Choroid plexus epithelial cell (primary cell): ENCODE measurements around the gene HTT-AS.

Experiments
- DNase-seq: peaks from one replicate; pipeline ENCODE4 v3.0.0-alpha.2; 2010; ENCODE audit warnings: low read depth
- H3K4me3 ChIP-seq: 2 replicates; pipeline ENCODE4 v1.5.1; 2011; ENCODE audit warnings: low read depth, mild to moderate bottlenecking, control low read depth, low read length, moderate library complexity
- CTCF ChIP-seq: conservative IDR thresholded peaks from 2 replicates; pipeline ENCODE4 v1.5.1; 2011; ENCODE audit warnings: low read depth, mild to moderate bottlenecking, control low read depth, inconsistent platforms, low read length, moderate library complexity

HTT-AS gene

GRCh38 chr4:3030566-3031356 lies 43.6 kb downstream of the HTT-AS start:
- no peak overlapping the region for H3K4me3 ChIP-seq
- no peak for TF ChIP-seq CTCF
- no peak for DNase-seq

- TF ChIP-seq CTCF: no peak
- DNase-seq: no peak
- H3K4me3 ChIP-seq: no peak overlapping the region
Observed at GRCh38 chr4:3029464-3029863, 44.9 kb downstream of the HTT-AS start.

- DNase-seq: no peak
- TF ChIP-seq CTCF: no peak
- no peak overlapping the region for H3K4me3 ChIP-seq
Observed at GRCh38 chr4:3026540-3026939, 47.8 kb downstream of the HTT-AS start.

GRCh38 chr4:3025881-3026280 lies 48.5 kb downstream of the HTT-AS start:
- H3K4me3 ChIP-seq: no peak overlapping the region
- DNase-seq: no peak
- TF ChIP-seq CTCF: no peak

- no peak overlapping the region for H3K4me3 ChIP-seq
- no peak for TF ChIP-seq CTCF
- DNase-seq: no peak
Observed at GRCh38 chr4:3022651-3023050, 51.7 kb downstream of the HTT-AS start.

GRCh38 chr4:3022112-3022511 lies 52.2 kb downstream of the HTT-AS start:
- TF ChIP-seq CTCF: no peak
- no peak for DNase-seq
- no peak overlapping the region for H3K4me3 ChIP-seq

- no peak overlapping the region for H3K4me3 ChIP-seq
- TF ChIP-seq CTCF: no peak
- no peak for DNase-seq
Observed at GRCh38 chr4:3021627-3022026, 52.7 kb downstream of the HTT-AS start.
